ENCODE measurements around the gene PCED1B. TPM values are rescaled to one million over a fixed set of nuclear protein-coding genes. Genes with fewer than 3 reads are reported as not detected.

The PCED1B gene
- total RNA-seq, 1 experiment from 2014 or later: 3.3 TPM

DNA sequence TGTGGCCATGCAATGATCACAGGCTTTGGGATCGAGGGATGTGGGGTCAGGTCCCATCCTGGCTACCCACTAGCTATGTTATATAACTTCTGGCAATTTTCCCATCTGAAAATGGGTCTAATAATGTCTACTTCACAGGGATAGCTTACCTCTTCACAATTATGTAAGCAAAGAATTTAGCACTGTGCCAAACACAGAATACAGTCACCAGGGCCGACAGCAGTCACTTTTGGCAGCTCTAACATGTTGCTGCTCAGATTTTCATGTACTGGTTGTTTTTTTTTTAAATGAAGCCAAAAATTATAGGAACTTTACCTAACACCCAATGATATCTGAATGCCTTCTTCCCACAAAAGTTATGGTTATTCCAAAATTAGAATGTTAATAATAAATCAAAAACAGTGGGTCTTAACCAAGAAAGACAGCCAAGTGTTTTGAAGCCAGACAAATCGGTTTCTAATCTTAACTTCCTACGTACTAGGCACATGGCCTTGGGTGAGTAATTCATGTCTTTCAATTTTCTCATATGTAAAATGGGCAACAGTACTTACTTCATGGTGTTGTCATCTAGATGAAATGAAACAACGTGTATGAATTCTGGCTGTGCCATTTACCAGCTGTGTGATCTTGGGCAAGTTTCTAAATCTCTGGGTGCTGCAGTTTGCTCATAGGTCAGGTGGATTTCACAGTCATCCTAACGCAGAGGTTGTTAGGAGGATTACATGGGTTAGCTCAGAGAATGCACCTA, 13.0 kb upstream of the PCED1B start:
- Histone ChIP-seq H3K23me2 (ENCODE audit: insufficient read length, low read depth, low read length, poor library complexity, severe bottlenecking) (no peaks in the 10 kb centered on the region), H2AK5ac (ENCODE audit: insufficient read length, low read length) (no peak overlapping the region), H4K8ac (replicated peaks; ENCODE audit: insufficient read length, low read depth, low read length) (no peak overlapping the region), H3K56ac (ENCODE audit: insufficient read length, low read depth, low read length) (no peak overlapping the region), H2BK12ac (ENCODE audit: insufficient read length, low read depth, low read length) (no peak overlapping the region), H2AFZ (ENCODE audit: low read length) (no peak overlapping the region), H3K79me2 (ENCODE audit: insufficient read depth, low read length) (no peaks in the 10 kb centered on the region), H2BK15ac (ENCODE audit: low read depth, low read length) (no peak overlapping the region), H3K9me3 (ENCODE audit: control insufficient read depth, low read depth, low read length) (no peaks in the 10 kb centered on the region), H4K91ac (ENCODE audit: insufficient read length, low read depth, low read length) (no peak overlapping the region), H4K20me1 (ENCODE audit: control insufficient read depth, insufficient read depth, insufficient read length) (no peaks in the 10 kb centered on the region), H3K23ac (ENCODE audit: insufficient read length, low read depth, low read length) (no peak overlapping the region), H3K9ac (ENCODE audit: extremely low read depth, insufficient read length, low read length) (no peak overlapping the region), H3K4me1 (ENCODE audit: insufficient read depth, low read length) (peaks cover 3% of the 10 kb centered on the region; the same call in 1 of the 2 replicates), H3K14ac (ENCODE audit: insufficient read depth, low read length) (no peak overlapping the region), H3K79me1 (ENCODE audit: insufficient read depth, low read depth, low read length, poor library complexity, severe bottlenecking) (no peaks in the 10 kb centered on the region), H2BK120ac (ENCODE audit: low read depth, low read length, poor library complexity, severe bottlenecking) (no peak overlapping the region), H3K27me3 (ENCODE audit: insufficient read depth, low read length) (no peaks in the 10 kb centered on the region), H3K18ac (ENCODE audit: insufficient read length, low read depth, low read length) (no peak overlapping the region), H4K5ac (ENCODE audit: insufficient read length, low read depth, low read length) (no peak overlapping the region), H3K4me2 (ENCODE audit: insufficient read depth, insufficient read length, low read length) (no peak overlapping the region), H3K27ac (ENCODE audit: insufficient read length, low read depth, low read length) (no peak overlapping the region), H2BK5ac (ENCODE audit: insufficient read length, low read length) (no peak overlapping the region), H2BK20ac (ENCODE audit: low read depth, low read length, poor library complexity, severe bottlenecking) (no peak overlapping the region), H3T11ph (ENCODE audit: low read length) (no peak overlapping the region), H3K4ac (ENCODE audit: low read depth, low read length) (no peak overlapping the region)
- TF ChIP-seq, protein P1, sequence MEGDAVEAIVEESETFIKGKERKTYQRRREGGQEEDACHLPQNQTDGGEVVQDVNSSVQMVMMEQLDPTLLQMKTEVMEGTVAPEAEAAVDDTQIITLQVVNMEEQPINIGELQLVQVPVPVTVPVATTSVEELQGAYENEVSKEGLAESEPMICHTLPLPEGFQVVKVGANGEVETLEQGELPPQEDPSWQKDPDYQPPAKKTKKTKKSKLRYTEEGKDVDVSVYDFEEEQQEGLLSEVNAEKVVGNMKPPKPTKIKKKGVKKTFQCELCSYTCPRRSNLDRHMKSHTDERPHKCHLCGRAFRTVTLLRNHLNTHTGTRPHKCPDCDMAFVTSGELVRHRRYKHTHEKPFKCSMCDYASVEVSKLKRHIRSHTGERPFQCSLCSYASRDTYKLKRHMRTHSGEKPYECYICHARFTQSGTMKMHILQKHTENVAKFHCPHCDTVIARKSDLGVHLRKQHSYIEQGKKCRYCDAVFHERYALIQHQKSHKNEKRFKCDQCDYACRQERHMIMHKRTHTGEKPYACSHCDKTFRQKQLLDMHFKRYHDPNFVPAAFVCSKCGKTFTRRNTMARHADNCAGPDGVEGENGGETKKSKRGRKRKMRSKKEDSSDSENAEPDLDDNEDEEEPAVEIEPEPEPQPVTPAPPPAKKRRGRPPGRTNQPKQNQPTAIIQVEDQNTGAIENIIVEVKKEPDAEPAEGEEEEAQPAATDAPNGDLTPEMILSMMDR (conservative IDR thresholded peaks at IDR 0.05): no peak
- Mint-ChIP-seq H3K27ac (no peak overlapping the region), H3K4me1 (peaks cover 19 to 22% of the 10 kb centered on the region in 2 experiments), H3K9me3 (peaks cover 0 to 5% of the 10 kb centered on the region in 2 experiments; a peak in 3 of 5 replicates), H3K27me3 (ENCODE audit: low read depth) (no peaks in the 10 kb centered on the region), H3K36me3 (ENCODE audit: insufficient read depth in 1 of 3, low read depth in 3 of 3) (no peaks in the 10 kb centered on the region), H3K4me3 (no peak overlapping the region)
- no CpG with 5 or more reads among the region's 6 CpGs for WGBS (ENCODE audit: extremely low coverage, insufficient read length, low lambda C conversion rate)
- DNase-seq: no peak
